Activated CD8-positive, alpha-beta T cell treated with anti-CD3 and anti-CD28 coated beads for 36 hours (primary cell): ENCODE measurements around the gene SPATS2L. TPM values are rescaled to one million over a fixed set of nuclear protein-coding genes. Genes with fewer than 3 reads are reported as not detected.

Experiments
- ATAC-seq: fragments of 200-7000 bp; cut with Tn5 transposase; one replicate; pipeline ENCODE4 v1.10.0; 2021; ENCODE audit warnings: mild to moderate bottlenecking, moderate library complexity
- CTCF ChIA-PET: fragments of 350-600 bp; sonication (Branson Sonifier 250); formaldehyde crosslinking; loops from one replicate; lab custom pipeline; 2021; ENCODE audit warnings: antibody characterized with exemption; lab: Charles Lee
- POLR2A ChIA-PET: fragments of 350-600 bp; sonication (Branson Sonifier 250); formaldehyde crosslinking; loops from one replicate; lab custom pipeline; 2021; ENCODE audit warnings: antibody characterized with exemption; lab: Charles Lee
- DNase-seq: peaks from one replicate; pipeline ENCODE4 v3.0.0-alpha.2; 2020
- H3K27ac Mint-ChIP-seq: one replicate; pipeline ENCODE4 v1.8.0; 2021; ENCODE audit warnings: mild to moderate bottlenecking, mixed read lengths
- H3K27me3 Mint-ChIP-seq: one replicate; pipeline ENCODE4 v1.8.0; 2021; ENCODE audit warnings: mixed read lengths
- H3K36me3 Mint-ChIP-seq: one replicate; pipeline ENCODE4 v1.8.0; 2021; ENCODE audit warnings: low read depth, mixed read lengths
- H3K4me1 Mint-ChIP-seq: one replicate; pipeline ENCODE4 v1.8.0; 2021; ENCODE audit warnings: low read depth, mixed read lengths
- H3K4me3 Mint-ChIP-seq: one replicate; pipeline ENCODE4 v1.8.0; 2021; ENCODE audit warnings: mild to moderate bottlenecking, moderate library complexity, mixed read lengths
- H3K9me3 Mint-ChIP-seq: one replicate; pipeline ENCODE4 v1.8.0; 2021; ENCODE audit warnings: mixed read lengths
- CTCF ChIP-seq: fragments of 200-600 bp; IDR thresholded peaks from one replicate; pipeline ENCODE4 v1.8.0; 2022; ENCODE audit warnings: antibody characterized with exemption, mild to moderate bottlenecking
- intact Hi-C: fragments of 100-400 bp; cut with micrococcal nuclease; formaldehyde crosslinking; loops from one replicate; pipeline ENCODE4 v1.10.0; 2022
- total RNA-seq, 2 experiments: library from RNA; stranded (reverse); gene quantifications; one replicate each; pipeline ENCODE4 v1.2.3, GENCODE V29; 2021

The SPATS2L gene
- total RNA-seq, 2 experiments from 2014 or later = 5.7 to 9.0 TPM

- intact Hi-C loops = no loop called here
- H3K9me3 Mint-ChIP-seq = no peaks in the 10 kb centered on the region
- H3K27me3 Mint-ChIP-seq = no peaks in the 10 kb centered on the region
- H3K36me3 Mint-ChIP-seq = no peaks in the 10 kb centered on the region
- no peak for TF ChIP-seq CTCF
- ChIA-PET CTCF (interaction anchor here (0.7 to 1.3 kb wide), 2 partner anchors 109 to 355 kb away, joined by 3 read pairs; no protein-coding TSS in a partner anchor), POLR2A (no interaction called here)
- DNase-seq (no peak), ATAC-seq (no peak)
- no peaks in the 10 kb centered on the region for H3K4me1 Mint-ChIP-seq
- no peak overlapping the region for H3K4me3 Mint-ChIP-seq
- no peak overlapping the region for H3K27ac Mint-ChIP-seq
These were observed 107.9 kb downstream of the SPATS2L start for GRCh38 chr2:200414367-200414766.

GRCh38 chr2:200415455-200415854 lies 109.0 kb downstream of the SPATS2L start:
- CTCF ChIA-PET = no interaction called here
- no peaks in the 10 kb centered on the region for H3K27me3 Mint-ChIP-seq
- no peak overlapping the region for H3K4me3 Mint-ChIP-seq
- H3K9me3 Mint-ChIP-seq = no peaks in the 10 kb centered on the region
- H3K27ac Mint-ChIP-seq = no peak overlapping the region
- DNase-seq (no peak), ATAC-seq (no peak)
- POLR2A ChIA-PET = no interaction called here
- TF ChIP-seq CTCF = no peak
- no peaks in the 10 kb centered on the region for H3K4me1 Mint-ChIP-seq
- H3K36me3 Mint-ChIP-seq = no peaks in the 10 kb centered on the region
- intact Hi-C loops = no loop called here

GRCh38 chr2:200416878-200417277 lies 110.4 kb downstream of the SPATS2L start:
- no peaks in the 10 kb centered on the region for H3K27me3 Mint-ChIP-seq
- H3K36me3 Mint-ChIP-seq = no peaks in the 10 kb centered on the region
- no peak overlapping the region for H3K27ac Mint-ChIP-seq
- no peaks in the 10 kb centered on the region for H3K4me1 Mint-ChIP-seq
- no peaks in the 10 kb centered on the region for H3K9me3 Mint-ChIP-seq
- intact Hi-C loops = no loop called here
- TF ChIP-seq CTCF = no peak
- ATAC-seq (no peak), DNase-seq (no peak)
- ChIA-PET POLR2A (interaction anchor here (1.0 kb wide), 1 partner anchor 9 kb away, joined by 3 read pairs; no protein-coding TSS in a partner anchor), CTCF (interaction anchor here (1.4 kb wide), 1 partner anchor 45 kb away, joined by 3 read pairs; no protein-coding TSS in a partner anchor)
- H3K4me3 Mint-ChIP-seq = no peak overlapping the region

- TF ChIP-seq CTCF = no peak
- POLR2A ChIA-PET = interaction anchor here (1.0 kb wide), 1 partner anchor 9 kb away, joined by 3 read pairs; no protein-coding TSS in a partner anchor
- H3K4me1 Mint-ChIP-seq = no peaks in the 10 kb centered on the region
- H3K4me3 Mint-ChIP-seq = no peak overlapping the region
- H3K27me3 Mint-ChIP-seq = no peaks in the 10 kb centered on the region
- CTCF ChIA-PET = interaction anchor here (1.4 kb wide), 1 partner anchor 46 kb away, joined by 3 read pairs; no protein-coding TSS in a partner anchor
- no peak overlapping the region for H3K27ac Mint-ChIP-seq
- no peak for ATAC-seq
- no peak for DNase-seq
- no peaks in the 10 kb centered on the region for H3K9me3 Mint-ChIP-seq
- H3K36me3 Mint-ChIP-seq = no peaks in the 10 kb centered on the region
- intact Hi-C loops = no loop called here
These were observed 110.9 kb downstream of the SPATS2L start for GRCh38 chr2:200417366-200417765.

GRCh38 chr2:200418399-200418798 lies 111.9 kb downstream of the SPATS2L start:
- DNase-seq = no peak
- no peak overlapping the region for H3K27ac Mint-ChIP-seq
- POLR2A ChIA-PET = interaction anchor here (0.9 kb wide), 1 partner anchor 8 kb away, joined by 3 read pairs; no protein-coding TSS in a partner anchor
- H3K27me3 Mint-ChIP-seq = no peaks in the 10 kb centered on the region
- no peak for TF ChIP-seq CTCF
- intact Hi-C loops = no loop called here
- H3K36me3 Mint-ChIP-seq = no peaks in the 10 kb centered on the region
- H3K4me3 Mint-ChIP-seq = no peak overlapping the region
- CTCF ChIA-PET = no interaction called here
- no peak for ATAC-seq
- H3K4me1 Mint-ChIP-seq = peaks cover 2% of the 10 kb centered on the region
- no peaks in the 10 kb centered on the region for H3K9me3 Mint-ChIP-seq
